ENCODE results near the gene COBL.

DNA sequence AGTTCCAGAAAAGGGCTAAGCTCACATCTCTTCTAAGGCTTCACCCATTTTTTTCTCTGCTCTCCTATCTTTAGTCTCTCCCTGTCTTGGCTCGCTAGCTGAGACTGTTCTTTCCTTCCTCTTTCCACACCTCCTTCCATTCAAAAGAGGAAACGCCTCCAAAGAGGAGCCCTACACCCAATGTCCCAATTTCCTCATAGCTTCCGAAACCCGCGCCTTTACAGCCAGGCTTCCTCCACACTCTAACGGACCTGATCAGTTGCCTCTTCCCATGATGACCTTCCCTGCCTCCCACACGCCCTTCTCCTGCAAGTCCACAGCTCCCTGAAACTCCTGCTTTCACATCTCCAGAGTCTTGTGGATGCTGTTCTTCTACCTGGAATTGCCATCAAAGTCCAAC is 71.7 kb downstream of the COBL start:
- TF ChIP-seq, protein P1, sequence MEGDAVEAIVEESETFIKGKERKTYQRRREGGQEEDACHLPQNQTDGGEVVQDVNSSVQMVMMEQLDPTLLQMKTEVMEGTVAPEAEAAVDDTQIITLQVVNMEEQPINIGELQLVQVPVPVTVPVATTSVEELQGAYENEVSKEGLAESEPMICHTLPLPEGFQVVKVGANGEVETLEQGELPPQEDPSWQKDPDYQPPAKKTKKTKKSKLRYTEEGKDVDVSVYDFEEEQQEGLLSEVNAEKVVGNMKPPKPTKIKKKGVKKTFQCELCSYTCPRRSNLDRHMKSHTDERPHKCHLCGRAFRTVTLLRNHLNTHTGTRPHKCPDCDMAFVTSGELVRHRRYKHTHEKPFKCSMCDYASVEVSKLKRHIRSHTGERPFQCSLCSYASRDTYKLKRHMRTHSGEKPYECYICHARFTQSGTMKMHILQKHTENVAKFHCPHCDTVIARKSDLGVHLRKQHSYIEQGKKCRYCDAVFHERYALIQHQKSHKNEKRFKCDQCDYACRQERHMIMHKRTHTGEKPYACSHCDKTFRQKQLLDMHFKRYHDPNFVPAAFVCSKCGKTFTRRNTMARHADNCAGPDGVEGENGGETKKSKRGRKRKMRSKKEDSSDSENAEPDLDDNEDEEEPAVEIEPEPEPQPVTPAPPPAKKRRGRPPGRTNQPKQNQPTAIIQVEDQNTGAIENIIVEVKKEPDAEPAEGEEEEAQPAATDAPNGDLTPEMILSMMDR (IDR thresholded peaks at IDR 0.05): no peak
- TF ChIP-seq POLR2AphosphoS5 (IDR thresholded peaks at IDR 0.05) (no peak), EP300 (IDR thresholded peaks at IDR 0.05) (no peak)

Measured in suprapubic skin (tissue), 4 donors.